Measurements from ENCODE around the gene SPOPL.
"Not testable (repeated sequence)": the region's sequence is repeated elsewhere in the genome, so short reads cannot be mapped to it uniquely, and the experiment has no call there.

SPOPL gene

GRCh38 chr2:138537170-138537915 is 35.8 kb downstream of the SPOPL start:
- TF ChIP-seq CTCF (conservative IDR thresholded peaks at IDR 0.05; ENCODE audit: low read depth, low read length), result no peak
- H3K4me3 ChIP-seq (ENCODE audit: low read depth, low read length), result no peak overlapping the region
- DNase-seq (ENCODE audit: low read depth), result no peak

- DNase-seq (ENCODE audit: low read depth); H3K4me3 ChIP-seq (ENCODE audit: low read depth, low read length): not testable (repeated sequence)
These were observed 42.6 kb downstream of the SPOPL start for GRCh38 chr2:138544206-138544605.

DNA sequence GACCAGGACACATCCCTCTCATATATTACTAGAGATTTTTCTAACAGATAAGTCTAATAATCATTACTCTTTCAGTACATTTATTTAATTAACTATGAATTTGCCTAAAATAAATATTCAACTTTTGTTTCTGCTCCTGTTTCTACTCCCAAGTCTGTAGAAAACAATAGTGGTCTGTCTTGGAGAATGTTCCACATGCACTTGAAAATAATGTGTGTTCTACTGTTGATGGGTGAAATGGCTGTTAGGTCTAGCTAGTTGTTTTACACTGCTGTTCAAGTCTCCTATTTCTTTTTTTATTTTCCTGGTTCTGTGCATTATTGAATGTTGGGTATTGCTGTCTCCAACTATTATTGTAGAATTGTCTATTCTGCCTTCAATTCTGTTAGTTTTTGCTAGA is 47.2 kb downstream of the SPOPL start:
- TF ChIP-seq CTCF (conservative IDR thresholded peaks at IDR 0.05; ENCODE audit: low read depth, low read length), result no peak

GRCh38 chr2:138550172-138550571 is 48.6 kb downstream of the SPOPL start:
- no peak for DNase-seq (ENCODE audit: low read depth)
- TF ChIP-seq CTCF (conservative IDR thresholded peaks at IDR 0.05; ENCODE audit: low read depth, low read length), result no peak
- H3K4me3 ChIP-seq (ENCODE audit: low read depth, low read length), result no peak overlapping the region

More for the DNA sequence above, 47.2 kb downstream of the SPOPL start:
- DNase-seq (ENCODE audit: low read depth), result no peak
- H3K4me3 ChIP-seq (ENCODE audit: low read depth, low read length), result no peak overlapping the region

DNA sequence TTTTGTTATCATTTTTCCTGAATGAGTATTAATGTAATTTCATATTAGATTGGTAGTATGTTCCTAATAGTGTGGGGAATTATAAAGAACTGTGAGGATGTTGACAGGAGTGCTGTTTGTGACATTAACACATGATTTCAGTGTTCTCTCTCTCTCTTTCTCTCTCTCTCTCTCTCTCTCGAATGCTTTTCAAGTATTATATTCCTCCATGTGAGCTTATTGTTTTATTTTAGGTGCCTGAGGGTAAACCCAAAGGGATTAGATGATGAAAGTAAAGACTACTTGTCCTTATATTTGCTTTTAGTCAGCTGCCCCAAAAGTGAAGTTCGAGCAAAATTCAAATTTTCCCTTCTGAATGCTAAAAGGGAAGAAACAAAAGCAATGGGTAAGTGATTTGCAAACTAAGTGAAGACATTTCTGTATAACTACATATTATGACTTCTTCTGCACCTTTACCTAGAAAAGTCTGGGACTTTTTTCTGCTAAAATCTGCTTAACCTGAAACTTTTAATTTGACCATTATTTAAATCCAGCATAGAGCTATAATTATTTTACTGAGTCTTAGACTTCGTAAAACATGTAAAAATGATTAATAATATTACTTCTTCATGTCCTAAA is 49.2 kb downstream of the SPOPL start:
- no peak for TF ChIP-seq CTCF (conservative IDR thresholded peaks at IDR 0.05; ENCODE audit: low read depth, low read length)
- no peak for DNase-seq (ENCODE audit: low read depth)

GRCh38 chr2:138554123-138554522 is 52.6 kb downstream of the SPOPL start:
- no peak overlapping the region for H3K4me3 ChIP-seq (ENCODE audit: low read depth, low read length)
- no peak for TF ChIP-seq CTCF (conservative IDR thresholded peaks at IDR 0.05; ENCODE audit: low read depth, low read length)
- DNase-seq (ENCODE audit: low read depth), result no peak

More for the DNA sequence above, 49.2 kb downstream of the SPOPL start:
- no peak overlapping the region for H3K4me3 ChIP-seq (ENCODE audit: low read depth, low read length)

DNA sequence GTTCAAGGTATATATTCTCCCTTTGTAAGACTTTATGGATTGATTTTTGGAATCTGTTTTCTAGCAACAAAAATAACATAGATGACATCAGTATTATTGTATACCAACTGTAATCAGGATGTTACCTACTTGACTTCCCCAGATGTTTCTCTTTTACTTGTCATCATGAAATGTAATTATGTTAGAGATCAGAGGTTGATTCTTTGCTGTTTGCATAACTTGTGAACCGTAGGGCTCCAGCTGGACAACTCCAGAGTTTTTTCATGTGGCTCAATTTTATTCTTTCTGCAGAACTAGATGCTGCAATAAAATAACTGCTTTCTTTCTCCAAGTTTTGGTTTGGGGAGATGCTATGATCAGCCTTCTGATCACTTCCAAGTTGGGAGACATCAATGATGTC is 58.1 kb downstream of the SPOPL start:
- DNase-seq (ENCODE audit: low read depth), result peak; percentile 28
- no peak for TF ChIP-seq CTCF (conservative IDR thresholded peaks at IDR 0.05; ENCODE audit: low read depth, low read length)
- H3K4me3 ChIP-seq (ENCODE audit: low read depth, low read length), result no peak overlapping the region
